ENCODE data around the gene TTC4.

Gene TTC4

GRCh38 chr1:54728027-54728426, 12.4 kb downstream of the TTC4 start:
- H3K79me2 ChIP-seq (ENCODE audit: control insufficient read depth, low read length) = no peaks in the 10 kb centered on the region
- H4K20me1 ChIP-seq (ENCODE audit: control insufficient read depth, insufficient read depth, low read depth, low read length) = peaks cover 3% of the 10 kb centered on the region; the same call in 1 of the 2 replicates
- no peaks in the 10 kb centered on the region for H3K9me2 ChIP-seq (replicated peaks; ENCODE audit: control insufficient read depth, low read length)
- H3K9me3 ChIP-seq (ENCODE audit: control insufficient read depth, insufficient read depth, low read length) = no peaks in the 10 kb centered on the region
- no peak overlapping the region for H3K4me2 ChIP-seq (ENCODE audit: low read length)
- peaks cover 84% of the 10 kb centered on the region for H3K36me3 ChIP-seq (ENCODE audit: control insufficient read depth, low read length)
- H3K4me1 ChIP-seq (ENCODE audit: control insufficient read depth, low read length) = no peaks in the 10 kb centered on the region
- no peaks in the 10 kb centered on the region for H3F3A ChIP-seq (ENCODE audit: control insufficient read depth, insufficient read depth)
- no peak overlapping the region for H3K4me3 ChIP-seq (ENCODE audit: low read length)
- H3K27me3 ChIP-seq (ENCODE audit: control insufficient read depth, low read length) = no peaks in the 10 kb centered on the region
- TF ChIP-seq, protein P1, sequence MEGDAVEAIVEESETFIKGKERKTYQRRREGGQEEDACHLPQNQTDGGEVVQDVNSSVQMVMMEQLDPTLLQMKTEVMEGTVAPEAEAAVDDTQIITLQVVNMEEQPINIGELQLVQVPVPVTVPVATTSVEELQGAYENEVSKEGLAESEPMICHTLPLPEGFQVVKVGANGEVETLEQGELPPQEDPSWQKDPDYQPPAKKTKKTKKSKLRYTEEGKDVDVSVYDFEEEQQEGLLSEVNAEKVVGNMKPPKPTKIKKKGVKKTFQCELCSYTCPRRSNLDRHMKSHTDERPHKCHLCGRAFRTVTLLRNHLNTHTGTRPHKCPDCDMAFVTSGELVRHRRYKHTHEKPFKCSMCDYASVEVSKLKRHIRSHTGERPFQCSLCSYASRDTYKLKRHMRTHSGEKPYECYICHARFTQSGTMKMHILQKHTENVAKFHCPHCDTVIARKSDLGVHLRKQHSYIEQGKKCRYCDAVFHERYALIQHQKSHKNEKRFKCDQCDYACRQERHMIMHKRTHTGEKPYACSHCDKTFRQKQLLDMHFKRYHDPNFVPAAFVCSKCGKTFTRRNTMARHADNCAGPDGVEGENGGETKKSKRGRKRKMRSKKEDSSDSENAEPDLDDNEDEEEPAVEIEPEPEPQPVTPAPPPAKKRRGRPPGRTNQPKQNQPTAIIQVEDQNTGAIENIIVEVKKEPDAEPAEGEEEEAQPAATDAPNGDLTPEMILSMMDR (IDR thresholded peaks at IDR 0.05; ENCODE audit: low read depth, low read length, poor library complexity, severe bottlenecking) = no peak
- no peak for TF ChIP-seq EZH2phosphoT487 (IDR thresholded peaks at IDR 0.05; ENCODE audit: borderline replicate concordance, low read length)
- no peak overlapping the region for H3K27ac ChIP-seq (ENCODE audit: low read depth, low read length)

DNA sequence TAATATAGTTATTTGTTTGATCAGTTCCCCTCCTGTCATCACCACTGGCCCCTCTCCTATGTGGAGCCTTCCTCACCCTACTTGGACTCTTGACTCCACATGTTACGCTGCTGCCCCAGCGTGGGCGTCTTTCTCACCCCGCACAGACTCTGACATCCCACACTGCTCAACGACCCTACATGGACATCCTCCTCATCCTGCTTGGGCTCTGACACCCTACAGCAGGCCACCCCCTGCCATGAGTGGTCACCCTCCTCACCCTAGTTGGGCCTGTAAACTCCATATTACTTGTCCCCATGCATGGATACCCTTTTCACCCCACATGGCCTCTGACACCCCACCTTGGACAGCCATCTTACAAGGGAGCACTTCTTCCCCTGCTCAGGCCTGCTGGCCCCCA, 21.0 kb downstream of the TTC4 start:
- no peaks in the 10 kb centered on the region for H3K4me1 ChIP-seq (ENCODE audit: control insufficient read depth, low read length)
- TF ChIP-seq, protein P1 (IDR thresholded peaks at IDR 0.05; ENCODE audit: low read depth, low read length, poor library complexity, severe bottlenecking) = no peak
- TF ChIP-seq EZH2phosphoT487 (IDR thresholded peaks at IDR 0.05; ENCODE audit: borderline replicate concordance, low read length) = no peak
- no peak overlapping the region for H3K27ac ChIP-seq (ENCODE audit: low read depth, low read length)
- H3K9me2 ChIP-seq (replicated peaks; ENCODE audit: control insufficient read depth, low read length) = no peaks in the 10 kb centered on the region
- H3K9me3 ChIP-seq (ENCODE audit: control insufficient read depth, insufficient read depth, low read length) = no peaks in the 10 kb centered on the region
- no peaks in the 10 kb centered on the region for H3K27me3 ChIP-seq (ENCODE audit: control insufficient read depth, low read length)
- H3K4me2 ChIP-seq (ENCODE audit: low read length) = no peak overlapping the region
- H4K20me1 ChIP-seq (ENCODE audit: control insufficient read depth, insufficient read depth, low read depth, low read length) = no peaks in the 10 kb centered on the region
- no peaks in the 10 kb centered on the region for H3F3A ChIP-seq (ENCODE audit: control insufficient read depth, insufficient read depth)
- peaks cover 57% of the 10 kb centered on the region for H3K36me3 ChIP-seq (ENCODE audit: control insufficient read depth, low read length)
- H3K4me3 ChIP-seq (ENCODE audit: low read length) = no peak overlapping the region
- no peaks in the 10 kb centered on the region for H3K79me2 ChIP-seq (ENCODE audit: control insufficient read depth, low read length)

DNA sequence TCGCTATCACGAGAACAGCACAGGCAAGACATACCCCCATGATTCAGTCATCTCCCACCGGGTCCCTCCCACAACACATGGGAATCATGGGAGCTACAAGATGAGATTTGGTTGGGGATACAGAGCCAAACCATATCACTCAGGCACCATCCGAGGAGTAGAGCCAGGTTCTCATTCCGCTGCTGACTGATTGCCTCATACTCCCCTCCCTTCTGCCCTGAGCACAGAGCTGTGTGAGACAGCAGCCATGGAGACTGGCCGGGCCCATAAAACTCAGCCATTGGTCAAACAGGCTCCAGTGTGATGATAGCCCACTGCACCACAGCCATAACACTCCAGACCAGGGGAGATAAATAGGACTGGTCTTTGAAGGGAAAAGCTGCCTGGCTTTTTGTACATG, 22.6 kb downstream of the TTC4 start:
- H3K36me3 ChIP-seq (ENCODE audit: control insufficient read depth, low read length) = peaks cover 64% of the 10 kb centered on the region
- no peaks in the 10 kb centered on the region for H4K20me1 ChIP-seq (ENCODE audit: control insufficient read depth, insufficient read depth, low read depth, low read length)
- no peak for TF ChIP-seq EZH2phosphoT487 (IDR thresholded peaks at IDR 0.05; ENCODE audit: borderline replicate concordance, low read length)
- TF ChIP-seq, protein P1 (IDR thresholded peaks at IDR 0.05; ENCODE audit: low read depth, low read length, poor library complexity, severe bottlenecking) = no peak

DNA sequence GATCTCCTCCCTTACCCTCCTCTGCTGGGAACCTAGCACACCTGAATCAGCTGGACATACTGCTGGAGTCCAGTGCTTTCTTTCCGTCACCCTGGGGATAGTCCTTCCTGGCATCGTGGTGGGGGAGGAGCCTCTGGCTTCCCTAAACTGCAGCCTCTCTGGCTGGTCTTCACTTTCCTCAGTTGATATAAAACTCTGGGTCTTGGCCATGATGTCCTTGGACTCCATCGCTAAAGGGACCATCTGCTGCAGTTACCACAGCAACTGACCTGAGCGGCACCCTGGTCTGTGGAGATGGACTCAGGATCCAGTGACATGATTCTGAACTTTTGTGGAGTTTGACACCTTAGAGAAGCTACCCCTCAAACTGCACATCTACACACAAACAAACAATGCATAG, 25.9 kb downstream of the TTC4 start:
- Histone ChIP-seq H3K4me3 (ENCODE audit: low read length) (no peak overlapping the region), H3K79me2 (ENCODE audit: control insufficient read depth, low read length) (no peaks in the 10 kb centered on the region), H3K27ac (ENCODE audit: low read depth, low read length) (no peak overlapping the region), H4K20me1 (ENCODE audit: control insufficient read depth, insufficient read depth, low read depth, low read length) (no peaks in the 10 kb centered on the region), H3F3A (ENCODE audit: control insufficient read depth, insufficient read depth) (no peaks in the 10 kb centered on the region), H3K36me3 (ENCODE audit: control insufficient read depth, low read length) (peaks cover 55% of the 10 kb centered on the region), H3K9me2 (replicated peaks; ENCODE audit: control insufficient read depth, low read length) (no peaks in the 10 kb centered on the region), H3K4me2 (ENCODE audit: low read length) (no peak overlapping the region), H3K27me3 (ENCODE audit: control insufficient read depth, low read length) (no peaks in the 10 kb centered on the region), H3K9me3 (ENCODE audit: control insufficient read depth, insufficient read depth, low read length) (no peaks in the 10 kb centered on the region), H3K4me1 (ENCODE audit: control insufficient read depth, low read length) (no peaks in the 10 kb centered on the region)
- TF ChIP-seq EZH2phosphoT487 (IDR thresholded peaks at IDR 0.05; ENCODE audit: borderline replicate concordance, low read length) = no peak
- TF ChIP-seq, protein P1 (IDR thresholded peaks at IDR 0.05; ENCODE audit: low read depth, low read length, poor library complexity, severe bottlenecking) = no peak

More for the DNA sequence above, 22.6 kb downstream of the TTC4 start:
- H3K79me2 ChIP-seq (ENCODE audit: control insufficient read depth, low read length) = no peaks in the 10 kb centered on the region
- H3K4me1 ChIP-seq (ENCODE audit: control insufficient read depth, low read length) = no peaks in the 10 kb centered on the region
- no peaks in the 10 kb centered on the region for H3K9me2 ChIP-seq (replicated peaks; ENCODE audit: control insufficient read depth, low read length)
- no peak overlapping the region for H3K4me3 ChIP-seq (ENCODE audit: low read length)
- H3F3A ChIP-seq (ENCODE audit: control insufficient read depth, insufficient read depth) = no peaks in the 10 kb centered on the region
- H3K9me3 ChIP-seq (ENCODE audit: control insufficient read depth, insufficient read depth, low read length) = no peaks in the 10 kb centered on the region
- H3K27ac ChIP-seq (ENCODE audit: low read depth, low read length) = no peak overlapping the region
- H3K4me2 ChIP-seq (ENCODE audit: low read length) = no peak overlapping the region
- H3K27me3 ChIP-seq (ENCODE audit: control insufficient read depth, low read length) = no peaks in the 10 kb centered on the region

All from DOHH2 (cell line).